Stimulated activated CD8-positive, alpha-beta memory T cell treated with anti-CD3 and anti-CD28 coated beads, Interleukin-12 subunit alpha, Interleukin-12 subunit beta, amount 100 ng/mL, for 4 hours (primary cell): ENCODE measurements around the gene OR52H1.
"Not testable (repeated sequence)": the region's sequence is repeated elsewhere in the genome, so short reads cannot be mapped to it uniquely, and the experiment has no call there.

Experiments used
- DNase-seq: peaks from one replicate; pipeline ENCODE4 v3.0.0-alpha.2; 2020; ENCODE audit warnings: low read depth

The OR52H1 gene

GRCh38 chr11:5548440-5548839 is at the start of gene OR52H1:
TSS of gene OR52H1 (minus strand) at chr11:5548540. CDS start at chr11:5545505, 3,035 bp downstream.
- DNase-seq, result no peak

- DNase-seq, result no peak
These were observed 49.6 kb upstream of the OR52H1 start for GRCh38 chr11:5597953-5598352.

GRCh38 chr11:5596607-5597201 is 48.4 kb upstream of the OR52H1 start, which contains the start of gene TRIM6:
TSS of gene TRIM6 (plus strand) at chr11:5596637. CDS start at chr11:5596898, 261 bp downstream.
- no peak for DNase-seq

- DNase-seq, result no peak
These were observed 44.8 kb upstream of the OR52H1 start for GRCh38 chr11:5593146-5593545.

- DNase-seq, result no peak
These were observed 44.3 kb upstream of the OR52H1 start for GRCh38 chr11:5592615-5593014.

- DNase-seq, result no peak
These were observed 43.3 kb upstream of the OR52H1 start for GRCh38 chr11:5591613-5592012.

GRCh38 chr11:5589906-5590305 is 41.6 kb upstream of the OR52H1 start:
- not testable (repeated sequence) for DNase-seq

GRCh38 chr11:5584458-5584857 is 36.1 kb upstream of the OR52H1 start:
- DNase-seq, result not testable (repeated sequence)

GRCh38 chr11:5581014-5581413 is 32.7 kb upstream of the OR52H1 start:
- DNase-seq, result no peak

- DNase-seq, result no peak
These were observed 32.2 kb upstream of the OR52H1 start, which contains the start of gene OR52B6 for GRCh38 chr11:5580577-5580976. TSS of gene OR52B6 (plus strand) at chr11:5580877. CDS start at chr11:5580877, 0 bp downstream.

- DNase-seq, result no peak
These were observed 28.8 kb upstream of the OR52H1 start for GRCh38 chr11:5577101-5577500.

- DNase-seq, result no peak
These were observed 26.8 kb upstream of the OR52H1 start for GRCh38 chr11:5575152-5575551.

GRCh38 chr11:5574654-5575053 is 26.3 kb upstream of the OR52H1 start:
- DNase-seq, result no peak

- no peak for DNase-seq
These were observed 16.1 kb upstream of the OR52H1 start for GRCh38 chr11:5564259-5565019.

GRCh38 chr11:5557751-5558150 is 9.4 kb upstream of the OR52H1 start:
- DNase-seq, result no peak

GRCh38 chr11:5556596-5557188 is 8.4 kb upstream of the OR52H1 start:
- DNase-seq, result no peak

GRCh38 chr11:5553343-5553742 is 5.0 kb upstream of the OR52H1 start:
- DNase-seq, result no peak

GRCh38 chr11:5550440-5551095 is 2.2 kb upstream of the OR52H1 start:
- DNase-seq, result no peak

GRCh38 chr11:5547982-5548381 is 358 bp downstream of the OR52H1 start:
- DNase-seq, result no peak

GRCh38 chr11:5546457-5546856 is 1.9 kb downstream of the OR52H1 start:
- no peak for DNase-seq

GRCh38 chr11:5541427-5541826 is 6.9 kb downstream of the OR52H1 start:
- DNase-seq, result no peak

GRCh38 chr11:5536482-5536881 is 11.9 kb downstream of the OR52H1 start:
- no peak for DNase-seq

GRCh38 chr11:5534046-5534445 is 14.3 kb downstream of the OR52H1 start:
- DNase-seq, result no peak
